Epithelial cell of esophagus (primary cell): ENCODE data around the gene THEMIS.

Source experiments
- DNase-seq: peaks from one replicate; pipeline ENCODE4 v3.0.0; 2010; ENCODE audit warnings: low read depth
- H3K4me3 ChIP-seq: 2 replicates; pipeline ENCODE4 v1.5.1; 2011; ENCODE audit warnings: mild to moderate bottlenecking, low read length, control low read depth
- CTCF ChIP-seq: IDR thresholded peaks from 2 replicates; pipeline ENCODE4 v1.5.1; 2011; ENCODE audit warnings: low read depth, mild to moderate bottlenecking, low read length, control low read depth, inconsistent platforms; ENCODE audit not compliant: insufficient read depth; ENCODE audit errors: missing control alignments

The THEMIS gene

GRCh38 chr6:127900935-127901334, at the start of gene THEMIS:
THEMIS (minus strand) TSS chr6:127901058; CDS start chr6:127900932, 126 bp downstream.
- DNase-seq, result no peak
- TF ChIP-seq CTCF, result no peak
- H3K4me3 ChIP-seq, result no peak within 1 kb of the TSS

- no peak for DNase-seq
- TF ChIP-seq CTCF, result no peak
- no peak overlapping the region for H3K4me3 ChIP-seq
Measured at GRCh38 chr6:127949251-127949650, 48.4 kb upstream of the THEMIS start.

- DNase-seq, result no peak
- no peak overlapping the region for H3K4me3 ChIP-seq
- TF ChIP-seq CTCF, result no peak
Measured at GRCh38 chr6:127946388-127946787, 45.5 kb upstream of the THEMIS start.

- no peak overlapping the region for H3K4me3 ChIP-seq
- no peak for DNase-seq
- no peak for TF ChIP-seq CTCF
Measured at GRCh38 chr6:127945434-127946097, 44.7 kb upstream of the THEMIS start.

GRCh38 chr6:127941228-127941627, 40.4 kb upstream of the THEMIS start:
- no peak for TF ChIP-seq CTCF
- DNase-seq, result no peak
- H3K4me3 ChIP-seq, result no peak overlapping the region

- peak; percentile 51 for DNase-seq
- no peak overlapping the region for H3K4me3 ChIP-seq
- TF ChIP-seq CTCF, result no peak
Measured at GRCh38 chr6:127939442-127940066, 38.7 kb upstream of the THEMIS start.

- DNase-seq, result peak; percentile 38
- no peak for TF ChIP-seq CTCF
Measured at GRCh38 chr6:127938701-127939100, 37.8 kb upstream of the THEMIS start.

More at GRCh38 chr6:127938701-127939100, 37.8 kb upstream of the THEMIS start:
- no peak overlapping the region for H3K4me3 ChIP-seq
